DMS153 treated with DMSO at 0.1 percent for 48 hours (cell line): ENCODE data around the gene ENTPD8.
A peak's percentile ranks its signal among the peaks of the same experiment; 100 is the strongest.

Experiments used
- DNase-seq: peaks from one replicate; lab custom pipeline; 2025; ENCODE audit not compliant: unreplicated experiment; lab: John Stamatoyannopoulos, UW

The ENTPD8 gene

GRCh38 chr9:137441289-137441934, at the start of gene ENTPD8:
Gene ENTPD8, minus strand, starts transcription at chr9:137441357. Its CDS starts 3,072 bp downstream, at chr9:137438285.
- DNase-seq, result peak; percentile 71

- DNase-seq, result no peak
These were observed 49.5 kb upstream of the ENTPD8 start for GRCh38 chr9:137490532-137491186.

GRCh38 chr9:137488906-137489305, 47.7 kb upstream of the ENTPD8 start:
- DNase-seq, result no peak

- peak; percentile 52 for DNase-seq
These were observed 47.1 kb upstream of the ENTPD8 start for GRCh38 chr9:137488327-137488653.

- DNase-seq, result peak; percentile 55
These were observed 46.5 kb upstream of the ENTPD8 start for GRCh38 chr9:137487454-137488326.

GRCh38 chr9:137486545-137487453, 45.6 kb upstream of the ENTPD8 start:
- DNase-seq, result no peak

GRCh38 chr9:137486141-137486490, 45.0 kb upstream of the ENTPD8 start:
- DNase-seq, result no peak

GRCh38 chr9:137485343-137486140, 44.4 kb upstream of the ENTPD8 start:
- DNase-seq, result peak; percentile 8

- no peak for DNase-seq
These were observed 43.6 kb upstream of the ENTPD8 start for GRCh38 chr9:137484551-137485315.

GRCh38 chr9:137482094-137482781, 41.1 kb upstream of the ENTPD8 start:
- no peak for DNase-seq

GRCh38 chr9:137480686-137481683, 39.8 kb upstream of the ENTPD8 start:
- no peak for DNase-seq

GRCh38 chr9:137479892-137480685, 38.9 kb upstream of the ENTPD8 start:
- DNase-seq, result no peak

- no peak for DNase-seq
These were observed 38.1 kb upstream of the ENTPD8 start for GRCh38 chr9:137478962-137479861.

- DNase-seq, result no peak
These were observed 37.4 kb upstream of the ENTPD8 start for GRCh38 chr9:137478613-137478961.

- no peak for DNase-seq
These were observed 36.8 kb upstream of the ENTPD8 start for GRCh38 chr9:137477778-137478612.
